GM18870 (cell line): Measurements from ENCODE around the gene PRSS27.

Experiments
- ATAC-seq: cut with Tn5 transposase; IDR thresholded peaks from one replicate; pipeline ENCODE4 v1.9.1; 2021; ENCODE audit warnings: moderate library complexity; ENCODE audit not compliant: unreplicated experiment

Gene PRSS27

DNA sequence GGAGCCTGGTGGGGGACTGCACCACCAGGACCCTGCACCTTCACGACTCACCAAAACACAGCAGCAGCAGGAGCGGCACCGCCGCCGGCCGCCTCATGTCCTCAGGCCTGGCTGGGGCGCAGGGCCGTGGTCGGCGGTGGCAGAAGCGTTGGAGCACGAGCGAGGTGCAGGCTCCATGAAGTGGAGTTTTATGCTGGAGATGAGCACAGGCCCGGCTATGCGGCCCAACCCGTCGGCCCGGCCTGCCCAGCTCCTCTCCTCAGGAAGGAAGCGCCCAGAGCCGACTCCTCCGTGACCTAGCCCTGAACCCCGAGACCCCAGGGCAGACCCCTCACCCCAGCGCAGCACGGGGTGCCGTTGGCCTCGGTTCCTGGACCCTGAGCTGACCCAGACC, at the start of gene PRSS27:
Gene PRSS27, minus strand, starts transcription at position 161 of the 394 bp plus-strand sequence. Its CDS starts 64 bp downstream, at position 97.
- no peak for ATAC-seq

DNA sequence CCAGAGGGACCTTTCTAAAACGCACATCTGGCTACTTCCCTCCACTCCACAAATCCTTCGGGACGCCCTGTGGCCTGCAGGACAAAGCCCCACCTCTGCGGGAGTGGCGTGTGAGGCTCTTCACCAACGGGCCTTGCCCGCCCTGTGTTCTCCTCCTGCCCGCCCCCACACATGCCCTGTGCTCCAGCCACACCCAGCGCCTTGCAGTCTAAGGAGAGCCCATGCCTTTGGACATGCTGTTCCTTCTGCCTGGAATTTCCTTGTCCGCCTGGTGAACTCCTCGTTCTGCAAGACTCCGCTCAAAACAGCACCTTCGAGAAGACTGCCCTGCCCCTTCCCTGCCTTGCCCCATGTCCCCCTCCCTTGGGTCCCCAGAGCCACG, 49.6 kb upstream of the PRSS27 start:
- ATAC-seq = no peak

DNA sequence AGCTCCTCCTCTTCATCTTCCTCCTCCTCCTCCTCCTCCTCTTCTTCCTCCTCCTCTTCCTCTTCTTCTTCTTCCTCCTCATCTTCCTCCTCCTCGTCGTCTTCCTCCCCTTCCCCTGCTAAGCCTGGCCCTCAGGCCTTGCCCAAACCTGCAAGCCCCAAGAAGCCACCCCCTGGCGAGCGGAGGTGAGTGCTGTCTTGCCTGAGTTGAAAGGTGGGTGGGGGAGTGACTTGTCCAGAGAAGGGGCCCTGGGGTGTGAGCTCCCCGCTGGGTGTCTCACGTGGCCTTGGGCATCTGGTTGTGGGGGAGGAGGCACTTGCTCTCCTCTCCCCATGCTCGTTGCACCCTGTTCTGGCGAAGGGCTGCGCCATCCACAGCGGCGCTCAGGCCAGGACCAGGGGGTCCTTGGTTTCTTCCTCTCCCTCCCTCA, 49.1 kb upstream of the PRSS27 start:
- ATAC-seq = no peak

DNA sequence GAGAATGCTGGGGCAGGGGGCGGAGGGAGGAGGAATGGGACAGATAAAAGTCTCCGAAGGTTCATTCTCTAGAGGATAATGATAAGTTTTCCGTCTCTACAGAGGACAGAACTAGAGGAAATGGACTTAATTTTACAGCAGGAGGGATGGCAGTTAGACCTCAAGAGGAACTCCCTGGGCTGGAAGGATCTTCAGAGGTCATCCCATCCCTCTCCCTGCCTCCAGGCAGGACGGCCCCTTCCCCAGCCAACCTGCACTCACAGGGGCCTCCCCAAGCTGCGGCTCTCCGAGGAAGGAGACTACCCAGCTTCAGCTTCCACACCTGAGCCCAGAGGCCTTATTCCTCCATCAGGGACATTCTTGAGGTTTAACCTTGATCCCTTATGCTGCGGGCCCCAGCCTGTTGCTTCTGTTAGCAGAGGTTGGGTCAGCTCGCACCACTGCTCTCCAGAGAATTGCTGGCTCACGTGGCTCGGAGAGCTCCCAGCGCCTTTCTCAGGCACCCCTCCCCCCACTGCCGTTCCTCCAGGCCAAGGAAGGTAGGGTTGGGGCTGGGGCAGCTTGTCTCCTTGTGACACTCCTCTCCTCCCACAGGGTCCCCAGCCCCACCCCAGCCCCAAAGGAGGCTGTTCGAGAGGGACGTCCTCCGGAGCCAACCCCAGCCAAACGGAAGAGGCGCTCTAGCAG, 48.5 kb upstream of the PRSS27 start:
- ATAC-seq = no peak

DNA sequence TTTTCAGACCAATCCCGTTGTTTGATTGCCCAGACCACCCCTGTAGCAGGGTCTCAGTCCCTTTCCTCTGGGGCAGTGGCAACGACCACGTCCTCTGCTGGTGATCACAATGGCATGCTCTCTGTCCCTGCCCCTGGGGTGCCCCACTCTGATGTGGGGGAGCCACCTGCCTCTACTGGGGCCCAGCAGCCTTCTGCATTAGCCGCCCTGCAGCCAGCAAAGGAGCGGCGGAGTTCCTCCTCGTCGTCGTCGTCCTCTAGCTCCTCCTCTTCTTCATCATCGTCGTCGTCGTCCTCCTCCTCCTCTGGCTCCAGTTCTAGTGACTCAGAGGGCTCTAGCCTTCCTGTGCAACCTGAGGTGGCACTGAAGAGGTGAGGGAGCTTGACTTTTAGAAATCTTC, 47.9 kb upstream of the PRSS27 start:
- no peak for ATAC-seq

DNA sequence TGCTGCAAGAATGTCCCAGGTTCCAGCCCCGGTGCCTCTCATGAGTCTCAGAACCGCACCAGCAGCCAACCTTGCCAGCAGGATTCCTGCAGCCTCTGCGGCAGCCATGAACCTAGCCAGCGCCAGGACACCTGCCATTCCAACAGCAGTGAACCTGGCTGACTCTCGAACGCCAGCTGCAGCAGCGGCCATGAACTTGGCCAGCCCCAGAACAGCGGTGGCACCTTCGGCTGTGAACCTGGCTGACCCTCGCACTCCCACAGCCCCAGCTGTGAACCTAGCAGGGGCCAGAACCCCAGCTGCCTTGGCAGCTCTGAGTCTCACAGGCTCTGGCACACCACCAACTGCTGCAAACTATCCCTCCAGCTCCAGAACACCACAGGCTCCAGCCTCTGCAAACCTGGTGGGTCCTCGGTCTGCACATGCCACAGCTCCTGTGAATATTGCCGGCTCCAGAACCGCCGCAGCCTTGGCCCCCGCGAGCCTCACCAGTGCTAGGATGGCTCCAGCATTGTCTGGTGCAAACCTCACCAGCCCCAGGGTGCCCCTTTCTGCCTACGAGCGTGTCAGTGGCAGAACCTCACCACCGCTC, 47.2 kb upstream of the PRSS27 start:
- ATAC-seq = no peak

DNA sequence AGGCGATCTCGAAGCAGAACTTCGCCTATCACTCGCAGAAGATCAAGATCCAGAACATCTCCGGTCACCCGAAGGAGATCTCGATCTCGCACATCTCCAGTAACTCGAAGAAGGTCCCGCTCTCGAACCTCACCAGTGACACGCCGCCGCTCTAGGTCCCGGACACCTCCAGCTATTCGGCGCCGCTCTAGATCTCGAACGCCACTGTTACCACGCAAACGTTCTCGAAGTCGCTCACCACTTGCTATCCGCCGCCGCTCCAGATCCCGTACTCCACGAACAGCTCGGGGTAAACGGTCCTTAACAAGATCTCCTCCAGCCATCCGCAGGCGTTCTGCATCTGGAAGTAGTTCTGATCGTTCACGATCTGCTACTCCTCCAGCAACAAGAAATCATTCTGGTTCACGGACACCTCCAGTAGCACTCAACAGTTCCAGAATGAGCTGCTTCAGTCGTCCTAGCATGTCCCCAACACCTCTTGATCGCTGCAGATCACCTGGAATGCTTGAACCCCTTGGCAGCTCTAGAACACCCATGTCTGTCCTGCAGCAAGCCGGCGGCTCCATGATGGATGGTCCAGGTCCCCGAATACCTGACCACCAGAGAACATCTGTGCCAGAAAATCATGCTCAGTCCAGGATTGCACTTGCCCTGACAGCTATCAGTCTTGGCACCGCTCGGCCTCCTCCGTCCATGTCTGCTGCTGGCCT, 46.6 kb upstream of the PRSS27 start:
- no peak for ATAC-seq

DNA sequence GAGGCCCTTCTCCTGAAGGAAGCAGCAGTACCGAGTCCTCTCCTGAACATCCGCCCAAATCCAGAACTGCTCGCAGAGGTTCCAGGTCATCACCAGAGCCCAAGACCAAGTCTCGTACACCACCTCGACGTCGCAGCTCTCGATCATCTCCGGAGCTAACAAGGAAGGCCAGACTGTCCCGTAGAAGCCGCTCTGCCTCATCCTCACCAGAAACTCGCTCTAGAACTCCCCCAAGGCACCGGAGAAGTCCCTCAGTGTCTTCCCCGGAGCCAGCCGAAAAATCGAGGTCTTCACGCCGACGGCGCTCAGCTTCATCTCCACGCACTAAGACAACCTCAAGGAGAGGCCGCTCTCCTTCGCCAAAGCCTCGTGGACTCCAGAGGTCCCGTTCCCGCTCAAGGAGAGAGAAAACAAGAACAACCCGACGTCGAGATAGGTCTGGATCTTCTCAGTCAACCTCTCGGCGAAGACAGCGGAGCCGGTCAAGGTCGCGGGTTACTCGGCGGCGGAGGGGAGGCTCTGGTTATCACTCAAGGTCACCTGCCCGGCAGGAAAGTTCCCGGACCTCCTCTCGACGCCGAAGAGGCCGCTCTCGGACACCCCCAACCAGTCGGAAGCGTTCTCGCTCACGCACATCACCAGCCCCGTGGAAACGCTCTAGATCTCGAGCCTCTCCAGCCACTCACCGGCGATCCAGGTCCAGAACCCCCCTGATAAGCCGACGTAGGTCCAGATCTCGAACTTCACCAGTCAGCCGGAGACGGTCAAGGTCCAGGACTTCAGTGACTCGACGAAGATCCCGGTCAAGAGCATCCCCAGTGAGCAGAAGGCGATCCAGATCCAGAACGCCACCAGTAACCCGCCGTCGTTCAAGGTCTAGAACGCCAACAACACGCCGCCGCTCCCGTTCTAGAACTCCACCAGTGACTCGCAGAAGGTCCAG, 45.7 kb upstream of the PRSS27 start:
- ATAC-seq = no peak

DNA sequence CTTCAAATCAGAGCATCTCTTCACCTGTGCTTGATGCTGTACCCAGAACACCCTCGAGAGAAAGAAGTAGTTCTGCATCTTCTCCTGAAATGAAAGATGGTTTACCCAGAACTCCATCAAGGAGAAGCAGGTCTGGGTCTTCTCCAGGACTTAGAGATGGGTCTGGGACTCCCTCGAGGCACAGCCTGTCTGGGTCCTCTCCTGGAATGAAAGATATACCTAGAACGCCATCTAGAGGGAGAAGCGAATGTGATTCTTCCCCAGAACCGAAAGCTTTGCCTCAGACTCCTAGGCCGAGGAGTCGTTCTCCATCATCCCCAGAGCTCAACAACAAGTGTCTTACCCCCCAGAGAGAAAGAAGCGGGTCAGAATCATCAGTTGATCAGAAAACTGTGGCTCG, 44.7 kb upstream of the PRSS27 start:
- ATAC-seq = no peak

DNA sequence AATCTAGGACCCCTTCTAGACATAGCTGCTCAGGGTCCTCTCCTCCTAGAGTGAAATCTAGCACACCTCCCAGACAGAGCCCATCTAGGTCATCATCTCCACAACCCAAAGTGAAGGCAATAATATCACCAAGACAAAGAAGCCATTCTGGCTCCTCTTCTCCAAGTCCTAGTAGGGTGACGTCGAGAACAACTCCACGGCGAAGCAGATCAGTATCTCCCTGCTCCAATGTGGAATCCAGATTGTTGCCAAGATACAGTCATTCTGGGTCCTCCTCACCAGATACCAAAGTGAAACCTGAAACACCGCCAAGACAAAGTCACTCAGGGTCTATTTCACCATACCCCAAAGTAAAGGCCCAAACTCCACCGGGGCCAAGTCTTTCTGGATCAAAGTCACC, 43.1 kb upstream of the PRSS27 start:
- no peak for ATAC-seq

DNA sequence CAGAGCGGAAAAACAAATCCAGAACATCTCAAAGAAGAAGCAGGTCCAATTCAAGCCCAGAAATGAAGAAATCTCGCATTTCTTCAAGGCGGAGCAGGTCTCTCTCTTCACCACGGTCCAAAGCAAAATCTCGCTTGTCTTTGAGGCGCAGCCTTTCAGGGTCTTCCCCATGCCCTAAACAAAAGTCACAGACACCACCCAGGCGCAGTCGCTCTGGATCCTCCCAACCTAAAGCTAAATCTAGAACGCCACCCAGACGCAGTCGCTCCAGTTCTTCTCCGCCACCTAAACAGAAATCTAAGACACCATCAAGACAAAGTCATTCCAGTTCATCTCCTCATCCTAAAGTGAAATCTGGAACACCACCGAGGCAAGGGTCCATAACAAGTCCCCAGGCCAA, 42.7 kb upstream of the PRSS27 start:
- ATAC-seq = no peak

DNA sequence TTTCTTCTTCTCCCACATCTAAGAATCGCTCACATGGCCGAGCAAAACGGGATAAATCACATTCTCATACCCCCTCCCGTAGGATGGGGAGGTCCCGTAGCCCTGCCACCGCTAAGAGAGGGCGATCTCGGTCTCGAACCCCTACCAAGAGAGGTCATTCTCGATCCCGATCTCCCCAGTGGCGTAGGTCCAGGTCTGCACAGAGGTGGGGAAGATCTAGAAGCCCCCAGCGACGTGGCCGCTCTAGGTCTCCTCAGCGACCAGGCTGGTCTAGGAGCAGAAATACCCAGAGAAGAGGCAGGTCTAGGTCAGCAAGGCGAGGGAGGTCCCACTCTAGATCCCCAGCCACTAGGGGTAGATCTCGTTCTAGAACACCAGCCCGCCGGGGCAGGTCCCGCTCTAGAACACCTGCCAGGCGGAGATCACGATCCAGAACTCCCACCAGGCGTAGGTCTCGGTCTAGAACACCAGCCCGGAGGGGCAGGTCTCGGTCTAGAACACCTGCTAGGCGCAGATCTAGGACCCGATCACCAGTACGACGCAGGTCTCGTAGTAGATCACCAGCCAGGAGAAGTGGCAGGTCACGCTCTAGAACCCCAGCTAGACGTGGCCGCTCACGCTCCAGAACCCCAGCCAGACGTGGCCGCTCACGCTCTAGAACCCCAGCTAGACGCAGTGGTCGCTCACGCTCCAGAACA, 42.0 kb upstream of the PRSS27 start:
- no peak for ATAC-seq

DNA sequence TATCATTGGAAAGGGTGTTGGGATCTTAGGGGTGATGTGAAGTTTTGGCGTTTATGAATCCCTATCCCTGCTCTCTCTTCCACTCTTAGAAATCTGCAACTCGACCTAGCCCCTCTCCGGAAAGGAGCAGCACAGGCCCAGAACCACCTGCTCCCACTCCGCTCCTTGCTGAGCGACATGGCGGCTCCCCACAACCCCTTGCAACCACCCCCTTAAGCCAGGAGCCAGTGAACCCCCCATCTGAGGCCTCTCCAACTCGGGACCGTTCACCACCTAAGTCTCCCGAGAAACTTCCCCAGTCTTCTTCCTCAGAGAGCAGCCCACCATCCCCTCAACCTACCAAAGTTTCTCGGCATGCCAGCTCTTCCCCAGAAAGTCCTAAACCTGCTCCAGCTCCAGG, 41.4 kb upstream of the PRSS27 start:
- ATAC-seq = no peak

DNA sequence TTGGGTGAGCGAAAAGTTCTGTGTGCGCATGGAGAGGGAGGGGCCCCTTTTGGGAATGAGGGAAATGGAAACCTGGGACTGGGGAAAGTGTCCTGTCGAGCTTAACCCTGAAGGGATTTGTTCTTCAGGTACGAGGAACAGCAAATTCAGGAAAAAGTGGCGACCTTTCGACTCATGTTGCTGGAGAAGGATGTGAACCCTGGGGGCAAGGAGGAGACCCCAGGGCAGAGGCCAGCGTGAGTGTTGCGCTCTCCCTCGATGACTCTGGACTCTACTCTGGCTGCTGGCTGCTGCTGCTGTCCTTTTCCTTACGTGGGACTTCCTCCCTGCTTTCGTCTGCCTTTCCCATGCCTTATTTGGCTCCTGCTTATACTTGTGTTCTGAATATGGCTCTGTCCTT, 37.3 kb upstream of the PRSS27 start:
- no peak for ATAC-seq

DNA sequence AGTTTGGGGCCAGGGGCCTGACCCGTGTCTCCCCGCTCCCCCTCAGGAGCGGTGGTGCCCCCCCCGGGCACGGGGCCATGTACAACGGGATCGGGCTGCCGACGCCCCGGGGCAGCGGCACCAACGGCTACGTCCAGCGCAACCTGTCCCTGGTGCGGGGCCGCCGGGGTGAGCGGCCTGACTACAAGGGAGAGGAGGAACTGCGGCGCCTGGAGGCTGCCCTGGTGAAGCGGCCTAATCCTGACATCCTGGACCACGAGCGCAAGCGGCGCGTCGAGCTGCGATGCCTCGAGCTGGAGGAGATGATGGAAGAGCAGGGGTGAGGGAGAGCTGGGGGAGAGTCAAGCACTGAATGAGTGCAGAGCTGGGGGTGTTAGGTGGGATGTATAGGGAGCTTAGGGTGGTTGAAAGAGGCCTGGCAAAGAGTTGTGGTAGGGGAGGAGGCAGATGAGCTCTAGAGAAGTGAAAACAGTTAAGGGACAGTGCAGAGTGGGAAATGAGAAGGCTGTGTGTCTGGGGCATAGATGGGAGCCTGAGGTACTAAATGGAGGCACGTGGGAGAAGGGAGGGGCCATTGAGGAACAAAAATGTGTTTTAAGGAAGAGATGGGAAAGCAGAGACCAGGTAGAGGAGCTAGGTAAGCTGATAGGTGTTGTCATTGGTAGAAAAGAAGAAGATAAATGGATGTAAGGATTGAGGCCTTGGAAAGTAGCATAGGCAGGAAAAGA, 36.4 kb upstream of the PRSS27 start:
- no peak for ATAC-seq

DNA sequence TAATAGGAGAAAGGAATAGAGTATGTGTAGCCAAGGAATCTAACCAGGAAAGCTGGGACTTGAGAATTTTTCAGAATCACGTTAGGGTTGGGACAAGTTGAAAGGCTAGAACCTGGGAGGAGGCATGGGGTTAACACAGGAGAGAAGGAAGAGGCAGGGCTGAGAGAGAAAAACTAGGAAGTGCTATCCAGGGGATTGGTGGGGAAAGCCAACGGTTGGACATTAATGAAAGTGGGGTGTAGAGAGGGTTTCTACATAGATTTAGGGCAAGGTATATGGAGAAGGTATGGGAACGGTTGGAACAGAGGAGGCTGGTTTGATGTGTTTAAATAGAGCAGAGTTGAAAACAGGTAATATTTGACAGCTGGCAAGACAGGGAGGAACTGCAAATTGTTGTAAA, 35.1 kb upstream of the PRSS27 start:
- ATAC-seq = no peak

DNA sequence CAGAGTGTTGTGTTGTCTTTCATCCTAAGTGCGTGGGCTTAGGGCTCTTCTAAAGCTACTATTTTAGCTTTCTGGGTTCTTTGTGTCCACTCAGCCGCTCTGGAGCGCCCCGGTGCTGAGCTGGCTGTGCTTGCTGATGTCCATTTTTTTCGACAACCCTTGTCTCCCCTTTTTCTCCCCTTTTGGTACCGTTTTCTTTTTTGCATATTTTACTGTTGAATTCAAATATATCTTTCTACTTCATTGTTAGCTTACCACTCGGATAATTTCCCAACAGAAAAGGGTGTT, 33.7 kb upstream of the PRSS27 start:
- ATAC-seq = no peak

DNA sequence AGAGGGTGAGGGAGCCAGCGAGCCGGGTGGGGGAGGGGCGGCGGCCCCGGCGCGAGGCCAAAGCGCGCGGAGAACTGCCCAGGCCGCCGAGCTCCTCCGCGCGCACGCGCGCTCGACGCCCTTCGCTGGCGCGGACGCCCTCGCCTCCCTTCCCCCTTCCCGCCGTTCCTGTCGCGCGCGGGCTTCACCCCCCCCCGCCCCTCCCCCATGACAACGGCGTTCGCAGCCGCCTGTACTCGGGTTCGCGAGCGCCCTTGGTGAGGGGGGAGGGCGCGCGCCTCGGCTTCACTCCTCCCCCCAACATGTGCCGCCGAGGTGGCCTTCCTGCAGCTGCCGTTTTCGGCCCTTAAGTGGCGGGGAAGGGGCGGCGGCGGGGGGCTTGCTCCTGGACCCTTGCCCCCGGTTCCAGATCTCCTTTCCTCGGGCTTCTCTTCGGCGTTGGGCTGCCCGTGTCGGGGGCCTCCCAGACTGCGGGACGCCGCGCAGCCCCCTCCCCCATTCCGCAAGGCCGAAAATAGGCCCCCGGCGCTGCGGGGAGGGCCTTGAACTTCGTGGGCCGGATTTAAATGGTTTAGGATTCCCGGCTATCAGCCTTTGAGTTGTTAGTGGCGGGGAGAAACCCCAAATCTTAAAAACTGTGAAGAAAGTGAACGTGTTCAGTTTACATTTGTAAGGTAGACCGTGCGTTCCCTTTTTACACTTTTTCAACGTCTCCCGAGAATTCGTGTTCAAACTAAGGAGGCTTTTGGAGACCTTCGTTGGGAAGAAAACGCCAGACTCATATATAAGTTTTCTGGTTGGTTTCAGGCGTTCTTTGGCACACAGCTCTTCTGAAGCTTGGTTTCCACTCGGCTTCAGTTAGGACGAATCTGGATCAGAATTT, 33.1 kb upstream of the PRSS27 start:
- ATAC-seq = no peak
